Neural crest cell (in vitro differentiated cells): ENCODE measurements around the gene ADAMTSL5. TPM values are rescaled to one million over a fixed set of nuclear protein-coding genes. Genes with fewer than 3 reads are reported as not detected.
A peak's percentile ranks its signal among the peaks of the same experiment; 100 is the strongest.
"Not testable (repeated sequence)": the region's sequence is repeated elsewhere in the genome, so short reads cannot be mapped to it uniquely, and the experiment has no call there.

ENCODE experiments used
- DNase-seq: peaks from one replicate; pipeline ENCODE4 v3.0.0; 2021; ENCODE audit warnings: low read depth, mixed read lengths, low spot score
- H3K27ac Mint-ChIP-seq: one replicate; pipeline ENCODE4 v1.8.0; 2021; ENCODE audit warnings: mild to moderate bottlenecking, mixed read lengths; ENCODE audit not compliant: unreplicated experiment
- H3K27me3 Mint-ChIP-seq: 2 replicates; pipeline ENCODE4 v1.8.0; 2021; ENCODE audit warnings: low read depth, mild to moderate bottlenecking, mixed read lengths
- H3K36me3 Mint-ChIP-seq: 2 replicates; pipeline ENCODE4 v1.8.0; 2021; ENCODE audit warnings: low read depth, mild to moderate bottlenecking, mixed read lengths
- H3K4me1 Mint-ChIP-seq: 2 replicates; pipeline ENCODE4 v1.8.0; 2021; ENCODE audit warnings: mixed read lengths
- H3K4me3 Mint-ChIP-seq: one replicate; pipeline ENCODE4 v1.8.0; 2021; ENCODE audit warnings: mild to moderate bottlenecking, mixed read lengths
- H3K9me3 Mint-ChIP-seq: 2 replicates; pipeline ENCODE4 v1.8.0; 2021; ENCODE audit warnings: mixed read lengths
- total RNA-seq: library from RNA; stranded (reverse); gene quantifications from 2 replicates; pipeline ENCODE4 v1.2.1, GENCODE V29; 2021
- TF ChIP-seq, protein P1 (sequence below): fragments of 200-600 bp; sonication (generic); conservative IDR thresholded peaks from 2 replicates; pipeline ENCODE4 v1.5.0; 2021; ENCODE audit warnings: antibody characterized with exemption, mild to moderate bottlenecking

ADAMTSL5 gene
- total RNA-seq, 1 donor from 2014 or later: not detected

DNA sequence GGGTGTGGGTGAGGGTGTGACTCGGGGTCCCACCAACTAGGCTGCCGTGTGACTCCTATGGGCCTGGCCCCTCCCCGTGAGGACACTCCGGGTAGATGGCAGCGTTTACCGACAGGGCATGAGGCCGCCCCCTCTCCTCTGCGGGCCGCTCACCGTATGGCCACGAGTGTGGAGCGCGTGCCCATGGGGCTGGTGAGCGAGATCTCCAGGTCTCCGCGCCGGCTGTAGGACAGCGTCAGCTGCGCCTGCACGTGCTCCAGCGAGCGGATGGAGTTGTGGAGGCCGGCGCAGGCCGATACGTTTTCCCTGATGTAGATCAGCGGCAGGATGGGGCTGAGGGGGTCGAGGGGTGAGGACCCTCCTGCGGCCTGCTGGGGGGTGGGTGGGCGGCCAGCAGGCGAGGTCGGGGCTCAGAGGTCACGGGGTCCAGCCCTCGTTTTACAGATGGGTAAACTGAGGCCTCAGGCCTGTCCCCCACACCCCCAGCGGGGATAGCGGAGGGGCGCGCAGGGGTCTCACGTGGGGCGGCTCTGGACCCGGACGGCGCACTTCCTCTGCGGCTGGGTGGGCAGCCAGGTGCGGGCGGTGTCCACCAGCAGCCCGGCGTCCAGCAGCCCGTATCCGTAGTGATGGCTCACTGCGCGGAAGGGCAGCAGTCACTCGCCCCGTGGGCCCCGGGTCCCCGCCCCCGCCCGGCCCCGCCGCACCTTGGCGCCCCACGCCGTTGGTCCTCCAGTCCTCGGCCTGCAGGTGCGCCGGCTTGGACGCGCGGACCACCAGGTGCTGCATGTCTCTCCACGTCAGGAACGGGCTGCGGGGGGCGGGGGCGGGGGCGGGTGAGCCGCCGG, 29.5 kb downstream of the ADAMTSL5 start:
- H3K27me3 Mint-ChIP-seq: no peaks in the 10 kb centered on the region
- no peaks in the 10 kb centered on the region for H3K36me3 Mint-ChIP-seq
- peaks cover 6% of the 10 kb centered on the region for H3K4me1 Mint-ChIP-seq
- no peak overlapping the region for H3K4me3 Mint-ChIP-seq
- H3K27ac Mint-ChIP-seq: no peak overlapping the region
- no peak for DNase-seq
- H3K9me3 Mint-ChIP-seq: no peaks in the 10 kb centered on the region
- TF ChIP-seq, protein P1, sequence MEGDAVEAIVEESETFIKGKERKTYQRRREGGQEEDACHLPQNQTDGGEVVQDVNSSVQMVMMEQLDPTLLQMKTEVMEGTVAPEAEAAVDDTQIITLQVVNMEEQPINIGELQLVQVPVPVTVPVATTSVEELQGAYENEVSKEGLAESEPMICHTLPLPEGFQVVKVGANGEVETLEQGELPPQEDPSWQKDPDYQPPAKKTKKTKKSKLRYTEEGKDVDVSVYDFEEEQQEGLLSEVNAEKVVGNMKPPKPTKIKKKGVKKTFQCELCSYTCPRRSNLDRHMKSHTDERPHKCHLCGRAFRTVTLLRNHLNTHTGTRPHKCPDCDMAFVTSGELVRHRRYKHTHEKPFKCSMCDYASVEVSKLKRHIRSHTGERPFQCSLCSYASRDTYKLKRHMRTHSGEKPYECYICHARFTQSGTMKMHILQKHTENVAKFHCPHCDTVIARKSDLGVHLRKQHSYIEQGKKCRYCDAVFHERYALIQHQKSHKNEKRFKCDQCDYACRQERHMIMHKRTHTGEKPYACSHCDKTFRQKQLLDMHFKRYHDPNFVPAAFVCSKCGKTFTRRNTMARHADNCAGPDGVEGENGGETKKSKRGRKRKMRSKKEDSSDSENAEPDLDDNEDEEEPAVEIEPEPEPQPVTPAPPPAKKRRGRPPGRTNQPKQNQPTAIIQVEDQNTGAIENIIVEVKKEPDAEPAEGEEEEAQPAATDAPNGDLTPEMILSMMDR: no peak

DNA sequence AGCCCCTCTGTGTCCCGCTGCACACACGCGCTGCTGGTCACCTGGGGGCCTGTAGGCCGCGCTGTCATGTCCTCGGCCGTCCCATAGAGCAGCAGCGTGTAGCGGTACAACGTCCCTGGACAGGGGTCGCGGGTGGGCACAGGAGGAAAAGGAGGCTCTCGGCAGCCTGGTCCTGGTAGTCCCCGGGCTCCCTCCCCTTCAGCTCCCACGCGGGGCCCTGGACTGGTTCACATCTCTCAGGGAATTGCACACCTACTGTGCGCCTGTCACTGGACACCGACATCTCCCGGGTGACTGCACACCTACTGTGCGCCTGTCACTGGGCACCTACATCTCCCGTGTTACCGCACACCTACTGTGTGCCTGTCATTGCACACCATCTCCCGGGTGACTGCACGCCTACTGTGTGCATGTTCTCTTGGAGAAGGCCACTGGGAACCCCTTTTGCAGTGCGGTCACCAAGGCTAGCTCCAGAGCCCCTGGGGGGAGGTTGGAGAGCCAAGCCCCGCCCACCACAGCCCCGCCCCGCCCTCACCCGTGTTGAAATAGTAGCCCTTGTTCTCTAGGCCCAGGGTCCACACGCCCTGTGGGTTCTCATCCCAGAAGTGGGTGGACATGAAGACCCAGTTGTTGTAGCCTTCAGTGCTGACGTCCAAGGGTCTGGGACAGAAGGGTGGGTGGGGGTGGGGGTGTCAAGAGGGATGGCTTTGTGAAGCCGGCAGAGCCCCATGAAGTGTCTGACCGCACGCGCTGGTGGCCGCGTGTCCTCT, 30.3 kb downstream of the ADAMTSL5 start:
- Mint-ChIP-seq H3K27ac (no peak overlapping the region), H3K36me3 (no peaks in the 10 kb centered on the region), H3K27me3 (no peaks in the 10 kb centered on the region), H3K4me1 (peaks cover 7% of the 10 kb centered on the region), H3K4me3 (no peak overlapping the region), H3K9me3 (no peaks in the 10 kb centered on the region)
- TF ChIP-seq, protein P1: no peak
- DNase-seq: no peak

DNA sequence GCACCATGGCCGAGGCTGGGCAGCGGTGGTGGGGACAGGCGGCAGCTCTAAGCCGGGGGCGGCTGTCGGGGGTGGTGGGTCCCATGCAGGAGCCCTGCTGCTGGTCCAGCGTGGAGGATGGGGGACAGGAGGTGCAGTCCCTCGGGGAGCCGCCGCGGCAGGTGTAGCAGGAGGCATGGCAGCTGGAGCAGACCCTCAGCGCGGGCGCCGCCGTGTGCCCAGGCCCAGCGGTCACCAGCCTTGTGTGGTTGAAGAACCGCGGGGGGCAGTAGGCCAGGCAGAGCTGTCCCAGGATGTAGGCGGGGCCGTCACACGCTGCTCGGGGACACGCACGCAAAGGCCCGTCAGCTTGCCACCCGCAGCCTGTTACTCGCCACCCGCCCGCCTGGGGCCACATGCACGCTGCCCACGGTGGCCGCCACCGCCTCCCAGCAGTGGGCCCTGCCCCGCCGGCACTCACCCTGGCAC, 30.9 kb downstream of the ADAMTSL5 start:
- no peak overlapping the region for H3K27ac Mint-ChIP-seq
- no peaks in the 10 kb centered on the region for H3K36me3 Mint-ChIP-seq
- no peak overlapping the region for H3K4me3 Mint-ChIP-seq
- DNase-seq: no peak
- no peaks in the 10 kb centered on the region for H3K9me3 Mint-ChIP-seq
- TF ChIP-seq, protein P1: no peak
- no peaks in the 10 kb centered on the region for H3K27me3 Mint-ChIP-seq
- H3K4me1 Mint-ChIP-seq: peaks cover 9% of the 10 kb centered on the region

DNA sequence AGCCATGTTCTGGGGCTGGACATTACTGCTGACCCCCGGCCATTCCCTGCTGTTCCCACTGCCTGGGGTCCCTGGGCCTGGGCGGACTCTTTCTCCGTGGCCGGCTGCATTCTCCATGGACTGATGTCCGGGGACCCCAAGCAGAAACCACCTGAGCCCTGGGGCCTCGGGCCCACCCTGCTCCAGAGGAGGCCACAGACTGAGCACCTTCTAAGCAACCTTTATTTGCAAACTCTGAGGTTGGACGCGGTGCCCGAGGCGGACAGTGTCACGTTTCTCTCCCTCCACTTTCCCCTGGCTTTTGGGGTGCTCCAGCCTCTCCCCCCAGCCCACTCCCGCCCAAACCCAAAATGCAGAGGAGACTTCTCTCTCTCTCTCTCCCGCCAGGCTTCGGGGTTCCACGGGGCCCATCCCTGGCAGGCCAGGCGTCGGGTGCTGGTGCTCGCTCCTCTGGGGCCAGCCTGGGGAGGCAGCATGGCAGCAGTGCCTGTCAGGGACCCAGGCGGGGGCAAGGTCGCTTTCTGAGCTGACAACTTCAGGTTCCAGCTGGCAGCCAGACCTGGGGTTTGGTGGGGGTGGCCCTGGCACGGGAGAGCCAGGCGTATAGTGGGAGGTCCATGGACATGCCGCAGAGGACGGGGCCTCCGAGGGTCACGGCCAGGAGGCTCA, 31.5 kb downstream of the ADAMTSL5 start:
- Mint-ChIP-seq H3K27ac (no peak overlapping the region), H3K4me1 (peaks cover 9% of the 10 kb centered on the region), H3K36me3 (no peaks in the 10 kb centered on the region), H3K9me3 (no peaks in the 10 kb centered on the region), H3K4me3 (peak overlapping the region; percentile 59), H3K27me3 (no peaks in the 10 kb centered on the region)
- TF ChIP-seq, protein P1: no peak
- no peak for DNase-seq

DNA sequence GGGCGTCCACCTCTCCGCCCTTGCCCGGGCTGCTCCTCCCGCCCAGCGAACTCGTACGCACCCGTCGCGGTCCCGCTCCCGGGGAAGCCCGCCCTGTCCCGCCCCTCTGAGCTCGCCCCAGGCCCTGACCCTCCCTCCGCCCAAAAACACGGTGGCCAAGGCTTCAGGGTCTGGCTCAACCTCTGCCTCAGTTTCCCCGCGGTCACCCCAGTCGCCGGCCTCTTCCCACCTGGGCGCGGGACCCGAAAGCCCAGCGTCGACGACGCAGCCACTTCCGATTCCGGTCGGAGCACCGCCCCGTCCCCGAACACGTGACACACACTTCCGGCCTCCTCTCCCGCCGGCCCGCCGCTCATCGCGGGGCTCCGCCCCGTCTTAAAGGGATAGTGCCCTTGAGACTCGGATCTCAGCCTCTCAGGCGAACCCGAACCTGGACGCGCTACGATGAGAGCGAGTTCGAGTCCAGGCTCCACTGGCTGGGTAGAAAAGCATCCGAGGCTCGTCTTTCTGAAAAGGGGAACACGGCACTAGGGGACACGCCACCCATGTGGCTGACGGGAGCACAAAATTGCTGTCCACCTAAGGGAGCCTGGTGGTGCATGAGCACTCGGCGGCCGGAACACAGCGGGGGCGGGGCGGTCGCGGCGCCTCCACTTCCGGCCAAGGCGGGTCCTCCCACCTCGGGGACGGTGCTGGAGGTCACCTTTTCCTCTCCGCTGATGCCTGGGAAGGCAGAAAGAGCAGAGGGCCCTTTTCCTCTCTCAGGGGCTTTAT, 33.7 kb downstream of the ADAMTSL5 start, which contains the start of gene C19orf25:
TSS of gene C19orf25 (minus strand) at position 282 of the 774 bp plus-strand sequence. CDS start 312 bp downstream, outside the sequence.
- H3K27me3 Mint-ChIP-seq: peaks cover 1% of the 10 kb centered on the region
- no peaks in the 10 kb centered on the region for H3K36me3 Mint-ChIP-seq
- peaks cover 9% of the 10 kb centered on the region for H3K4me1 Mint-ChIP-seq
- TF ChIP-seq, protein P1: no peak
- H3K27ac Mint-ChIP-seq: peak within 1 kb of the TSS; percentile 96
- H3K9me3 Mint-ChIP-seq: no peaks in the 10 kb centered on the region
- peak within 1 kb of the TSS; percentile 95 for H3K4me3 Mint-ChIP-seq
- DNase-seq: peak; percentile 82

DNA sequence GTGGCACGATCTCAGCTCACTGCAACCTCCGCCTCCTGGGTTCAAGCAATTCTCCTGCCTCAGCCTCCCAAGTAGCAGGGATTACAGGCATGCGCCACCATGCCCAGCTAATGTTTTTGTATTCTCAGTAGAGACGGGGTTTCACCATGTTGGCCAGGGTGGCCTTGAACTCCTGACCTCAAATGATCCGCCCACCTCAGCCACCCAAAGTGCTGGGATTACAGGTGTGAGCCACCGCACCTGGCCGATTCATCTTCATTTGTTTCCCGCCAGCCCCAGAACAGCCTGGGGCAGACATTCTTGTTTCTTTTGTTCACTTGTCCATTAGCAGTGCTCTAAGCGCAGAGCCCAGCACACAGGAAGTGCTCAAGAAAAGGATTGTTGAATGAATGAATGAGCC, 35.8 kb downstream of the ADAMTSL5 start:
- peaks cover 17% of the 10 kb centered on the region for H3K27me3 Mint-ChIP-seq
- not testable (repeated sequence) for H3K36me3 Mint-ChIP-seq, DNase-seq, H3K27ac Mint-ChIP-seq, H3K9me3 Mint-ChIP-seq
- peaks cover 15% of the 10 kb centered on the region for H3K4me1 Mint-ChIP-seq
- H3K4me3 Mint-ChIP-seq: peak overlapping the region; percentile 74
